ENCODE results near the gene TRMT61B. TPM values are rescaled to one million over a fixed set of nuclear protein-coding genes. Genes with fewer than 3 reads are reported as not detected.

Gene TRMT61B
- total RNA-seq, 4 donors from 2014 or later: 8.6 to 20.3 (median 12.7) TPM

DNA sequence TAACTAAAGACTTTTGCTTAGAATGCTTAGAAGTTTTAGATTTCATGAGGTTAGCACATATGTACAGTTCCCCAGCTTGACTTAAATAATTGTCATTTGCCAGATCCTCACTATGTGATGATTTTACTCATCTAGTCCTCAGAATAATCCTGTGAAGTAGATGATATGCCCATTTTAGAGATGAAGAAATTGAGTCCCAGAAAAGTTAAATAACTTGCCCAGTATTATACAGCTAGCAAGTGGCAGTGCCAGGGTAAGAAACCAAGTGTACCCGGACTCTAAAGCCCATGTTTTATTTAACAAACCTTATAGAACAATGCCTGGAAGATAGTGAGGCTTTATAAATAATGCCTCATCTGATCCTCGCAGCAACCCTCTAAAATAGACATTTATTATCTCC, 31.1 kb downstream of the TRMT61B start:
- no peak for ATAC-seq
- Histone ChIP-seq H3K4me1 (no peaks in the 10 kb centered on the region), H3K36me3 (peaks cover 0 to 6% of the 10 kb centered on the region in 2 donors), H3K9me3 (no peaks in the 10 kb centered on the region), H3K27ac (no peak overlapping the region), H3K27me3 (no peaks in the 10 kb centered on the region), H3K4me3 (no peak overlapping the region)
- WGBS, 2 donors (ENCODE audit: low coverage in 1 of 2): 71 to 96% methylated on average over 2 of the region's 2 CpGs
- TF ChIP-seq POLR2A (IDR thresholded peaks at IDR 0.05) (no peak), EP300 (IDR thresholded peaks at IDR 0.05) (no peak), POLR2AphosphoS5 (IDR thresholded peaks at IDR 0.05) (no peak)
- TF ChIP-seq, protein P1, sequence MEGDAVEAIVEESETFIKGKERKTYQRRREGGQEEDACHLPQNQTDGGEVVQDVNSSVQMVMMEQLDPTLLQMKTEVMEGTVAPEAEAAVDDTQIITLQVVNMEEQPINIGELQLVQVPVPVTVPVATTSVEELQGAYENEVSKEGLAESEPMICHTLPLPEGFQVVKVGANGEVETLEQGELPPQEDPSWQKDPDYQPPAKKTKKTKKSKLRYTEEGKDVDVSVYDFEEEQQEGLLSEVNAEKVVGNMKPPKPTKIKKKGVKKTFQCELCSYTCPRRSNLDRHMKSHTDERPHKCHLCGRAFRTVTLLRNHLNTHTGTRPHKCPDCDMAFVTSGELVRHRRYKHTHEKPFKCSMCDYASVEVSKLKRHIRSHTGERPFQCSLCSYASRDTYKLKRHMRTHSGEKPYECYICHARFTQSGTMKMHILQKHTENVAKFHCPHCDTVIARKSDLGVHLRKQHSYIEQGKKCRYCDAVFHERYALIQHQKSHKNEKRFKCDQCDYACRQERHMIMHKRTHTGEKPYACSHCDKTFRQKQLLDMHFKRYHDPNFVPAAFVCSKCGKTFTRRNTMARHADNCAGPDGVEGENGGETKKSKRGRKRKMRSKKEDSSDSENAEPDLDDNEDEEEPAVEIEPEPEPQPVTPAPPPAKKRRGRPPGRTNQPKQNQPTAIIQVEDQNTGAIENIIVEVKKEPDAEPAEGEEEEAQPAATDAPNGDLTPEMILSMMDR (IDR thresholded peaks at IDR 0.05): no peak

DNA sequence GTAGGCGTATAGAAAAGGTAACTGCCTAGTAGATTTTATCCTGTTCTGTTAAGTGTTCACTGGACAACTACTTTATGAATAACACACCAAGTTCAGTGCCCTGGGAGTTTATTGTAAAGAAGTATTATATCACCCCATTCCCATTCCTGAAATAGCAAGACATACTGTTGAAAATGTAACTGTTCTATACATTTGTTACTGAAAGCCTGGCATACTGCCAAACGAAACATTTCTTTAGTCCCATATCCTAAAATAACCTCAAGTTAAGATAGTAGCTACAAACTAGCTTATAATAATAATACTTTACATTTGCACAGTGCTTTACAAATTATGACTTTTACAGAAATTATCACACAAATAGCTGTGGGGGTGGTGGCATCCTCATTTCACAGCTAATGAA, 34.3 kb downstream of the TRMT61B start:
- 8 to 31% methylated on average over 2 of the region's 2 CpGs for WGBS, 2 donors (ENCODE audit: low coverage in 1 of 2)
- no peak for ATAC-seq
- TF ChIP-seq POLR2A (IDR thresholded peaks at IDR 0.05) (no peak), POLR2AphosphoS5 (IDR thresholded peaks at IDR 0.05) (no peak), EP300 (IDR thresholded peaks at IDR 0.05) (no peak)
- TF ChIP-seq, protein P1 (IDR thresholded peaks at IDR 0.05): no peak
- H3K27me3 ChIP-seq: no peaks in the 10 kb centered on the region
- no peak overlapping the region for H3K27ac ChIP-seq
- no peak overlapping the region for H3K4me3 ChIP-seq
- H3K4me1 ChIP-seq: no peaks in the 10 kb centered on the region
- H3K36me3 ChIP-seq: no peaks in the 10 kb centered on the region
- no peaks in the 10 kb centered on the region for H3K9me3 ChIP-seq

DNA sequence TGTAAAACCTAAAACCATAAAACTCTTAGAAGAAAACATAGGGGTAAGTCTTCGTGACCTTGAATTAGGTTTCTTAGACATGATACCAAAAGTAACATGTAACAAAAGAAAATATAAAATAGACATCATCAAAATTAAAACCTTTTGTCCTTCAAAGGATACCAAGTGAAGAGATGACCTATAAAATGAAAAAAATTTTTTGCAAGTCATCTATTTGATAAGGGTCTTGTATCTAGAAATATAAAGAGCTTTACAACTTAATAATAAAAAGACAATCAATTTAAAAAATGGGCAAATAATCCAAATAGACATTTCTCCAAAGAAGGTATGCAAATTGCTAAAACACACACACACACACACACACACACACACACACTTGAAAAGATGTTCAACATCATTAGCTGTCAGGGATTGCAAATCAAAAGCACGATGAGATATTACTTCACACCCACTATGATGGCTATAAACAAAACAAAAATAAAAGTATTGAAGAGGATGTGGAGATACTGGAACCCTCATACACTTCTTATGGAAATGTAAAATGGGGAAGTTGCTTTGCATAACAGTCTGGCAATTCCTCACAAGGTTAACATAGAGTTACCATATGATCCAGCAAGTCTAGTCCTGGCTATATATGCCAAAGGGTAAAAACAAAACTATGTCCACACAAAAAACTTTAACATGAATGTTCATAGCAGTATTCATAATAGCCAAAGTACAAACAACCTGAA, 36.2 kb downstream of the TRMT61B start:
- H3K36me3 ChIP-seq: no peaks in the 10 kb centered on the region
- TF ChIP-seq, protein P1 (IDR thresholded peaks at IDR 0.05): no peak
- no peak for TF ChIP-seq POLR2AphosphoS5 (IDR thresholded peaks at IDR 0.05)
- TF ChIP-seq POLR2A (IDR thresholded peaks at IDR 0.05): no peak
- TF ChIP-seq EP300 (IDR thresholded peaks at IDR 0.05): no peak
- WGBS, 2 donors (ENCODE audit: low coverage in 1 of 2): 78 to 96% methylated on average over 2 of the region's 2 CpGs
- H3K27me3 ChIP-seq: no peaks in the 10 kb centered on the region
- ATAC-seq: no peak
- H3K27ac ChIP-seq: no peak overlapping the region
- H3K4me1 ChIP-seq: no peaks in the 10 kb centered on the region
- no peak overlapping the region for H3K4me3 ChIP-seq
- no peaks in the 10 kb centered on the region for H3K9me3 ChIP-seq

GRCh38 chr2:28828382-28828781, 41.7 kb downstream of the TRMT61B start:
- WGBS, 2 donors (ENCODE audit: low coverage in 1 of 2): 88% methylated on average over 2 of the region's 2 CpGs

More at GRCh38 chr2:28828382-28828781, 41.7 kb downstream of the TRMT61B start:
- no peaks in the 10 kb centered on the region for H3K36me3 ChIP-seq
- no peak for ATAC-seq
- H3K9me3 ChIP-seq: no peaks in the 10 kb centered on the region
- H3K4me1 ChIP-seq: no peaks in the 10 kb centered on the region
- no peaks in the 10 kb centered on the region for H3K27me3 ChIP-seq
- TF ChIP-seq EP300 (IDR thresholded peaks at IDR 0.05) (no peak), POLR2AphosphoS5 (IDR thresholded peaks at IDR 0.05) (no peak), POLR2A (IDR thresholded peaks at IDR 0.05) (no peak)
- TF ChIP-seq, protein P1 (IDR thresholded peaks at IDR 0.05): no peak
- no peak overlapping the region for H3K4me3 ChIP-seq
- no peak overlapping the region for H3K27ac ChIP-seq

Data from gastroesophageal sphincter (tissue), 4 donors.